Loucy (cell line): ENCODE measurements around the gene PCYT2.

Experiments
- H2AFZ ChIP-seq: fragments of 200-600 bp; sonication (generic); 2 replicates; pipeline ENCODE4 v1.6.0; 2016; ENCODE audit warnings: antibody characterized with exemption, mild to moderate bottlenecking, low read length, moderate library complexity
- H3F3A ChIP-seq: fragments of 200-600 bp; 2 replicates; pipeline ENCODE4 v1.6.0; 2016; ENCODE audit warnings: antibody characterized with exemption, low read depth, mild to moderate bottlenecking
- H3K27me3 ChIP-seq: fragments of 200-600 bp; sonication (generic); 2 replicates; pipeline ENCODE4 v1.6.1; 2014; ENCODE audit warnings: low read length, mild to moderate bottlenecking; ENCODE audit not compliant: insufficient read depth, poor library complexity, severe bottlenecking
- H3K36me3 ChIP-seq: fragments of 200-600 bp; sonication (generic); 2 replicates; pipeline ENCODE4 v1.6.1; 2016; ENCODE audit warnings: low read length; ENCODE audit not compliant: insufficient read depth
- H3K4me1 ChIP-seq: fragments of 200-600 bp; sonication (generic); 2 replicates; pipeline ENCODE4 v1.5.1; 2014; ENCODE audit warnings: low read length, mild to moderate bottlenecking; ENCODE audit not compliant: insufficient read depth, poor library complexity, severe bottlenecking
- H3K4me2 ChIP-seq: fragments of 200-600 bp; sonication (generic); 2 replicates; pipeline ENCODE4 v1.6.0; 2014; ENCODE audit warnings: antibody characterized with exemption, low read length, low read depth, mild to moderate bottlenecking; ENCODE audit not compliant: poor library complexity, severe bottlenecking
- H3K4me3 ChIP-seq: fragments of 200-600 bp; sonication (generic); 2 replicates; pipeline ENCODE4 v1.5.1; 2014; ENCODE audit warnings: low read length, mild to moderate bottlenecking, mixed read lengths; ENCODE audit not compliant: poor library complexity, severe bottlenecking
- H3K79me2 ChIP-seq: fragments of 200-600 bp; sonication (generic); 2 replicates; pipeline ENCODE4 v1.6.1; 2014; ENCODE audit warnings: low read length; ENCODE audit not compliant: insufficient read depth
- H3K9ac ChIP-seq: fragments of 200-600 bp; sonication (generic); 2 replicates; pipeline ENCODE4 v1.6.0; 2014; ENCODE audit warnings: mild to moderate bottlenecking, low read depth, low read length, moderate library complexity; ENCODE audit not compliant: poor library complexity, severe bottlenecking
- H3K9me2 ChIP-seq: fragments of 200-600 bp; sonication (generic); replicated peaks from 2 replicates; pipeline ENCODE4 v1.6.1; 2016; ENCODE audit warnings: low read depth, low read length, mixed read lengths
- H3K9me3 ChIP-seq: fragments of 200-600 bp; sonication (generic); 2 replicates; pipeline ENCODE4 v1.6.1; 2014; ENCODE audit warnings: mild to moderate bottlenecking, antibody characterized with exemption, low read length, low read depth; ENCODE audit not compliant: insufficient read depth
- H4K20me1 ChIP-seq: fragments of 200-600 bp; sonication (generic); 2 replicates; pipeline ENCODE4 v1.6.0; 2014; ENCODE audit warnings: antibody characterized with exemption, low read length, mild to moderate bottlenecking; ENCODE audit not compliant: insufficient read depth, poor library complexity, severe bottlenecking
- EZH2phosphoT487 ChIP-seq: fragments of 200-600 bp; IDR thresholded peaks from 2 replicates; pipeline ENCODE4 v1.6.1; 2018; ENCODE audit warnings: antibody characterized with exemption, mild to moderate bottlenecking, moderate library complexity, borderline replicate concordance
- TF ChIP-seq, protein P1 (sequence below): fragments of 200-600 bp; sonication (generic); conservative IDR thresholded peaks from 2 replicates; pipeline ENCODE4 v1.5.1; 2014; ENCODE audit warnings: mild to moderate bottlenecking, antibody characterized with exemption, low read length

Gene PCYT2

DNA sequence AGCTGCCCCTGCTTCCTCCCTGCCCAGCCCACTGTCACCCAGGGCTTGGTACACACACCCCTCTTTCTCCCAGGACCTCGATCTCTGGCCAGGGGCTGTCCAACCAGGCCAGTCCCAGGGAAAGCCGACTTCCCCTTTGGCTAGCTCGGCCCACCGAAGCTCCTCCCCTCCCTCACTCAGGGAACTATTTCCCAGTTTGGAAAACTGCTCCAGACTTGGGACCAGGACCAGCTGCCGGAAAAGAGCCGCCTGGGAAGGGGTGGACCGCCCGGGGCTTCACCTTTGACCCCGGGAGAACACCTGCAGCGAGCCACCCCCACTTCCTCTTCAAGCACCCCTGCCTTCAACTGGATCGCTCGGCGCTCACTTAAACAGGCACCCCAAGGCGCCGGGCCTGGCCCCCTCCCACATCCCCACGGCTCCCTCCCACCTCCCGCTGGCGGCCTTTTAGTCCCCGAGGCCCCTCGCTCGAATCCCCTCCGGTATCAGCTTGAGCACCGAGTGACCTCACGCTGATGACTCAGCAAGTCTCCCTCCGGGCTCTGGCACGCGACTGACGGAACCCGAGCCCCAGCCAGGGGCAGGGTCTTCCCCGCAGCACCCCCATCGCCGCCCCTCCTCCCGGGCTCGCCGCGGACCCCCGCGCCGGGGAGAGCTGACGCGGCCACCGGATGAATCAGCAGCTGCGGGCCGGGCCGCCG is 15.4 kb upstream of the PCYT2 start:
- Histone ChIP-seq H2AFZ (peak overlapping the region; percentile 51), H3K4me2 (peak overlapping the region; percentile 90), H3K4me1 (peaks cover 22% of the 10 kb centered on the region)

DNA sequence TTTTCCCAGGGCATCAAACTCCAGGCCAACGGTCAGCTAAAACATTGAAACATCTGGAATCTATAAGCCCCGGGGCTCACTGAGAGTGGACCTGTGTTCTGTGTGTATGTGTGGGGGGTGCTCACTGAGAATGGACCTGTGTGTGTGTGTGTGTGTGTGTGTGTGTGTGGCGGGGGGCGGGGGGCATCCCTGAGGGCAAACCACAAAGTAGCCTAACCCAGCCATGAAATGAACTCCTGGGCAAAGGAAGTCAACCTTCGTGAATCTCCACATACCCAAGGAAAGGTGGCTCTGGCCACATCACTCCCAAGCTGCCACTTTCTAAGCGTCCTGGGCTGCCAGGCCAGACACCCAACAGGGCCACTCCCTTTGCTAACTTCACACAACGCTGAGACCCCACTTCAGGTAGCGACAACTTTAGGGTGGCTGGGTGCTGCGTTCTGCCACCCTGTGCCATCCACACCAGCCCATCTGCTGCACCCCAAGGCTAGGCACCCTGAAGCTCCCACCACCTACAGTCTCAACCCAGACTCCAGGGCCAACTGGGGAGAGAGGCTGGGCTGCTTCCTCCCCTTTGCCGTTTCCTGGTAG is 14.8 kb upstream of the PCYT2 start:
- no peak overlapping the region; the same call in 1 of the 2 replicates for H2AFZ ChIP-seq
- no peaks in the 10 kb centered on the region for H3F3A ChIP-seq
- no peaks in the 10 kb centered on the region for H3K9me2 ChIP-seq
- TF ChIP-seq, protein P1, sequence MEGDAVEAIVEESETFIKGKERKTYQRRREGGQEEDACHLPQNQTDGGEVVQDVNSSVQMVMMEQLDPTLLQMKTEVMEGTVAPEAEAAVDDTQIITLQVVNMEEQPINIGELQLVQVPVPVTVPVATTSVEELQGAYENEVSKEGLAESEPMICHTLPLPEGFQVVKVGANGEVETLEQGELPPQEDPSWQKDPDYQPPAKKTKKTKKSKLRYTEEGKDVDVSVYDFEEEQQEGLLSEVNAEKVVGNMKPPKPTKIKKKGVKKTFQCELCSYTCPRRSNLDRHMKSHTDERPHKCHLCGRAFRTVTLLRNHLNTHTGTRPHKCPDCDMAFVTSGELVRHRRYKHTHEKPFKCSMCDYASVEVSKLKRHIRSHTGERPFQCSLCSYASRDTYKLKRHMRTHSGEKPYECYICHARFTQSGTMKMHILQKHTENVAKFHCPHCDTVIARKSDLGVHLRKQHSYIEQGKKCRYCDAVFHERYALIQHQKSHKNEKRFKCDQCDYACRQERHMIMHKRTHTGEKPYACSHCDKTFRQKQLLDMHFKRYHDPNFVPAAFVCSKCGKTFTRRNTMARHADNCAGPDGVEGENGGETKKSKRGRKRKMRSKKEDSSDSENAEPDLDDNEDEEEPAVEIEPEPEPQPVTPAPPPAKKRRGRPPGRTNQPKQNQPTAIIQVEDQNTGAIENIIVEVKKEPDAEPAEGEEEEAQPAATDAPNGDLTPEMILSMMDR, result no peak
- peaks cover 44% of the 10 kb centered on the region for H3K79me2 ChIP-seq
- H3K9me3 ChIP-seq, result no peaks in the 10 kb centered on the region
- H3K4me3 ChIP-seq, result peak overlapping the region; percentile 93
- H3K27me3 ChIP-seq, result no peaks in the 10 kb centered on the region
- peaks cover 14% of the 10 kb centered on the region for H4K20me1 ChIP-seq
- H3K9ac ChIP-seq, result peak overlapping the region; percentile 82
- H3K36me3 ChIP-seq, result no peaks in the 10 kb centered on the region
- peak overlapping the region; percentile 90 for H3K4me2 ChIP-seq
- peaks cover 22% of the 10 kb centered on the region for H3K4me1 ChIP-seq

More for the DNA sequence above, 15.4 kb upstream of the PCYT2 start:
- Histone ChIP-seq H3K9me3 (no peaks in the 10 kb centered on the region), H4K20me1 (peaks cover 14% of the 10 kb centered on the region), H3K36me3 (no peaks in the 10 kb centered on the region), H3K27me3 (no peaks in the 10 kb centered on the region), H3F3A (no peaks in the 10 kb centered on the region), H3K9me2 (no peaks in the 10 kb centered on the region), H3K4me3 (peak overlapping the region; percentile 93), H3K79me2 (peaks cover 42% of the 10 kb centered on the region), H3K9ac (peak overlapping the region; percentile 82)
- TF ChIP-seq, protein P1, result no peak
- TF ChIP-seq EZH2phosphoT487, result no peak

DNA sequence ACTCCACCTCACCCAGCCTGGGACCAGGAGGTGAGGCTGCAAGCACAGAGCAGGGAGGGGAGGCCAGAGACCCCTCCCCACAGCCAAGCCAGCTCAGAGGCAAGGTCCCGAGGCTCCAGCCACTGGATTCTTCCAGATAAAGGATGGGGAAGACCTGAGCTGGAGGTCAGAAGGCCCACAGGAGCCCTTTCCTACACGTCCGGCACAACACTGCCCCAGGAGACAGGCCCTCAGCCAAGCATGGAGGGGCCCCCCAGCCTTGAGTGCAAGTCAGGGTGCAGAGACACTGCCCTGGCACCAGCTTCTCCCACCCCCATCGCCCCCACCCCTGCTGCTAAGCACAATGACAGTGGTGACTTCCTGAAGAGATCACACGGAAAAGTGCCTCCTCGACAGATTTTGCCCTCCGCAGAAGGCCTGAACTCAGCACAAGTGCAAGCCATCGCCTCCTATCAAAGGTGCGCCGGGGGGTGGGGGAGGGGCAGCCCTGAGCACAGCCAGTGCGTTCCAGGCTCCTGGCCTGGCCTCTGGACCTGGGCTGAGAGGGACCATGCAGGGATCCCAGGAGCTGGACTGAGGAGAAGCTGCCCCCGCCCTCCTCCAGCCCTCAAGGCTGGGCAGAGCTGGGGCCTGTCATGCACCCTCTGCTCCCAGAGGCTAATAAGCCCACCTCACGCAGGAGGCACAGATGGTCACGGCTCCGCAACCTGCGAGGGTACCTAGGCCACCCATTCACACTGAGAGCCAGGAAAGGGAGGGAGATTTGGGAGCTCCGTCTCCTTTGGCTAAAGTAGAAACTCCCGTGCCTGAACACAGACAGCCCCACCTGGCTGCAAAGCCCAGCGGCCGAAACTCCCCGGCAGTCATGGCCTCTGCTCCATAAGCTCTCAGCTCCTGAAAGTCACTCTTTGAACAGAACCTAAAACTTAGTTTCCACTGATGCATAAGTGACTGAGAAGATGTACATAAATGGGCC is 13.6 kb upstream of the PCYT2 start:
- Histone ChIP-seq H2AFZ (no peak overlapping the region), H3K79me2 (peaks cover 48% of the 10 kb centered on the region), H3K9me3 (no peaks in the 10 kb centered on the region), H3K4me3 (peak overlapping the region; percentile 49), H3K27me3 (no peaks in the 10 kb centered on the region), H3K4me1 (peaks cover 22% of the 10 kb centered on the region), H3K9ac (peak overlapping the region; percentile 82), H3K4me2 (peak overlapping the region; percentile 50), H3F3A (no peaks in the 10 kb centered on the region), H3K36me3 (0 out of 2 replicates have a peak, but pooled peaks cover 2% of the 10 kb centered on the region), H4K20me1 (peaks cover 14% of the 10 kb centered on the region), H3K9me2 (no peaks in the 10 kb centered on the region)
- TF ChIP-seq, protein P1, result no peak
- no peak for TF ChIP-seq EZH2phosphoT487
